CD4-positive, alpha-beta T cell treated with Interferon gamma for 1 hour (primary cell): ENCODE measurements around the gene ESRRA.

Source experiments
- DNase-seq: peaks from one replicate; pipeline ENCODE4 v3.0.0-alpha.2; 2020

The ESRRA gene

GRCh38 chr11:64305075-64305690 lies at the start of gene ESRRA:
TSS of gene ESRRA (plus strand) at chr11:64305524. CDS start at chr11:64307180, 1,656 bp downstream.
- DNase-seq = peak; percentile 99

DNA sequence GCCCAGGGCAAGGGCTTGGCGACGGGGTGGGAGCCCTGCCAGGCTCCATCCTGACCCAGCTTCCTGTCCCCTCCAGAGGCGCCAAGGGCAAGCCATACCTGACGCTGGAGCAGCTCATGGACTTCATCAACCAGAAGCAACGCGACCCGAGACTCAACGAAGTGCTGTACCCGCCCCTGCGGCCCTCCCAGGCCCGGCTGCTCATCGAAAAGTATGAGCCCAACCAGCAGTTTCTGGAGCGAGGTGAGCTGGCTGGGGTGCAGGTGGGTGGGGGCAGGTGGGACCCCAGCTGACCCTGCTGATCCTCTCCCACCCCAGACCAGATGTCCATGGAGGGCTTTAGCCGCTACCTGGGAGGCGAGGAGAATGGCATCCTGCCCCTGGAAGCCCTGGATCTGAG lies 49.0 kb upstream of the ESRRA start:
- DNase-seq = no peak

DNA sequence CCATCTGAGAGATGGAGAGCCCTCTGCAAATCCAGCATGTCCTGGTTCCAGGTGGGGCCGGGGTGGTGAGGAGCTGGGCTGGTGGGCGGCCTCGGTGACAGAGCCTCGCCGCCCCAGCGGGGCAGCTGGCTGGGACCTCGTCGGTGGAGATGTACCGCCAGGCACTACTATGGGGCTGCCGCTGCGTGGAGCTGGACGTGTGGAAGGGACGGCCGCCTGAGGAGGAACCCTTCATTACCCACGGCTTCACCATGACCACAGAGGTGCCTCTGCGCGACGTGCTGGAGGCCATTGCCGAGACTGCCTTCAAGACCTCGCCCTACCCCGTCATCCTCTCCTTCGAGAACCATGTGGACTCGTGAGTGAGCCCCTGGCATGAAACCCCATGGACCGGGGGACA lies 47.0 kb upstream of the ESRRA start:
- no peak for DNase-seq

DNA sequence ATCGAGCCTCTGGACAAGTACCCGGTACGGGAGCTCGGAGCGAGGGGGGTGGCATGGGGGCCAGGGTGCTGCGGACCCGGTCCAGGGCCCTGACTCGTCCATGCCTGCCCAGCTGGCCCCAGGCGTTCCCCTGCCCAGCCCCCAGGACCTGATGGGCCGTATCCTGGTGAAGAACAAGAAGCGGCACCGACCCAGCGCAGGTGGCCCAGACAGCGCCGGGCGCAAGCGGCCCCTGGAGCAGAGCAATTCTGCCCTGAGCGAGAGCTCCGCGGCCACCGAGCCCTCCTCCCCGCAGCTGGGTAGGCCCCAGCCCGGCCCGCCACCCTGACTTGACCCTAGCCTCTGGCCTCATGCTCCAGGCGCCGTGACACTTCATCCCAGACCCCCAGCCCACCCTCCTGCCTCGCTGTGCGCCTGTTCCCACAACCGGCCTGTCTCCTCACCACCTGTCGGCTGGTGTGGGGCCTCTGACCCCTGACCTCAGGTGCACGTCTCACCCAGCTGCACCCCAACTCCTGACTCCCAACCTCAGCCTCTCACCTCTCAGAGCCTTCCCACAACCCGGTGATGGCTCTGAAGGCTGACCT lies 46.3 kb upstream of the ESRRA start:
- DNase-seq = no peak

- DNase-seq = no peak
Measured at GRCh38 chr11:64259533-64260067, 45.7 kb upstream of the ESRRA start.

DNA sequence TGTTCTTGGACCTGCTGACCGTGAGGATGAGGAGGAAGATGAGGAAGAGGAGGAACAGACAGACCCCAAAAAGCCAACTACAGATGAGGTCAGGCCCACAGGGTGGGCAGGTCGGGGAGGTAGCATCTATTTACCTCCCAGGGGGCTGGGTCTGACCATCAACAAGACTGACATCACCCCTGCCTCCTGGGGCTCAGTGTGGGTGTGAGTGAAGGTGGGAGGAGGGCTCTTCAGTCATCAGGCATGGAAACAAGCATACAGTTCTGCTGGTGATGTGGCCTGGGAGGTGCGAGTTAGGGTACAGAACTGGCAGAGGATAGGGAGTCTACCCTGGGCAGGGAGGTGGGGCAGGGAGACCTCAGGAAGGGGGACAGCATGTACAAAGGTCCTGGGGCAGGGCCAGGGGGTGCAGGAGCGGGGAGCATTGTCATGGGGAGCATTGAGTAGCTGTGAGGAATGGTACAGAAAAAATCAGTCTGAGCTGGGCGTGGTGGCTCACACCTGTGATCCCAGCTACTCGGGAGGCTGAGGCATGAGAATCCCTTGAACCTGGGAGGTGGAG lies 45.1 kb upstream of the ESRRA start:
- DNase-seq = no peak

DNA sequence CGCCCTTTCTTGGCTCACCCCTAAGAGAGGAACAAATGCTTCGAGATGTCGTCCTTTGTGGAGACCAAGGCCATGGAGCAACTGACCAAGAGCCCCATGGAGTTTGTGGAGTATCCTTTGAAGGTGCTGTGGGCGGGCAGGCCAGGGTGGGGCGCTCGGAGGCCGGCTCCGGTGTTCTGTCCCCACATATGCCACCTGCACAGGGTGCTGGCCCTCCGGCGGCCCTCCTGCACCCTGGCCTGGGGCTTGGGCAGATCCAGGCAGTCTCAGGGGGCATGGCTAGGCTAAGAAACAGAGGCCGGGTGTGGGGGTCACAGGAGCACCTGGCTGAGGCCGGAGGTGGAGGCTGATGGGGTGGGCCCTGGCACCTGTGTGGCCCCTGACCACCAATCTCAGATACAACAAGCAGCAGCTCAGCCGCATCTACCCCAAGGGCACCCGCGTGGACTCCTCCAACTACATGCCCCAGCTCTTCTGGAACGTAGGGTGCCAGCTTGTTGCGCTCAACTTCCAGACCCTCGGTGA lies 43.7 kb upstream of the ESRRA start:
- DNase-seq = no peak

GRCh38 chr11:64262271-64263002 lies 42.9 kb upstream of the ESRRA start:
- no peak for DNase-seq

GRCh38 chr11:64263021-64263946 lies 42.0 kb upstream of the ESRRA start:
- no peak for DNase-seq

- no peak for DNase-seq
Measured at GRCh38 chr11:64263947-64264317, 41.4 kb upstream of the ESRRA start.

DNA sequence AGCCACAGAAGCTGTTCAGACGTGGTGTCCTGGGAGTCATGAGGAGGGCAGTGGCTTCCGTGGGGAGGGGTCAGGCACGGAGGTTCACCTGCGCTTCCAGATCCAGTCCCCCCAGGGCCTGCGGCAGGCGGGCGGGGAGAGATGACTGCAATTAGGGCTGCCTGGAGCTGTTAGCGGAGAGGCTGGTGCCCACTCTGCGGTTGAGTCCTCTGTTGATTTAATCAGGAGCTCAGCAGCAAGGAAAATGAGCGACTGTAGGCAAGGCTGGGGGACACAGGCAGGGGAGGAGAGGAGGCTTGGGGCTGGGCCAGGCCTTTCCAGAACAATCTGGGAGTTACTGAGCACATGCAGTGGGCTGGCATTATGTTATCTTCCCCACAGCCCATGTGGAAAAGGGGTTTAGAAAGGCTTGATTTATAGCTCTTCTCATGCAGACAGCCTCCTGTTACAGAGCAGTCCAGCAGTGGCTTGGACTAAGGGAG lies 40.9 kb upstream of the ESRRA start:
- no peak for DNase-seq

DNA sequence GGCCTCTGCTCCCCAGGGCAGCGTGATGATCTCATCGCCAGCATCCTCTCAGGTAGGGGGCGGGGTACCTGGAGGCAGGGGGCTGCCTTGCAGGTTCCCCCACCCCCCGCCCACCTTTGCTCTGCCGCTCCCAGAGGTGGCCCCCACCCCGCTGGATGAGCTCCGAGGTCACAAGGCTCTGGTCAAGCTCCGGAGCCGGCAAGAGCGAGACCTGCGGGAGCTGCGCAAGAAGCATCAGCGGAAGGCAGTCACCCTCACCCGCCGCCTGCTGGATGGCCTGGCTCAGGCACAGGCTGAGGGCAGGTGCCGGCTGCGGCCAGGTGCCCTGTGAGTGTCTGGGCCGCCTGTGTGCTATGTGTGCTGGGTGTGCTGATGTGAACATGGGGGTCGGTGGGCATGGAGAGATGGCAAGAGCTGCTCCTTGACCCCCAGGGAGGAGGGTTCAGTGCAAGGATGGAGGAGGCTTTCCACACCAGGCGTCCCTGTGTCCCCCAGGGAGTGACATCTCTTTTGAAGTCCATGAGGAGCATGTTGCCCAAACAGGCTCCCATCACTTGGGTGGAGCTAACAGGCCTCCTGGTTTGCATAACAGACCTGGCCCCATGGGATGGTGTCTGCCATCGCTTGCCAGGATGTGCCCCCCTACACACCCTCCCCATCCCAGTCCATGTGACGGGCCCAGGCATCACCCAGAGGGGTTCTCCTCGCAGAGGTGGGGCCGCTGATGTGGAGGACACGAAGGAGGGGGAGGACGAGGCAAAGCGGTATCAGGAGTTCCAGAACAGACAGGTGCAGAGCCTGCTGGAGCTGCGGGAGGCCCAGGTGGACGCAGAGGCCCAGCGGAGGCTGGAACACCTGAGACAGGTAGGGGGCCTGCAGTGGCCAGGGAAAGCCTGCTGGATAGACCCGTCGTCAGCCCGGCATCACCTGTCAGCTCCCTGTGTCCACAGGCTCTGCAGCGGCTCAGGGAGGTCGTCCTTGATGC lies 39.9 kb upstream of the ESRRA start:
- no peak for DNase-seq

DNA sequence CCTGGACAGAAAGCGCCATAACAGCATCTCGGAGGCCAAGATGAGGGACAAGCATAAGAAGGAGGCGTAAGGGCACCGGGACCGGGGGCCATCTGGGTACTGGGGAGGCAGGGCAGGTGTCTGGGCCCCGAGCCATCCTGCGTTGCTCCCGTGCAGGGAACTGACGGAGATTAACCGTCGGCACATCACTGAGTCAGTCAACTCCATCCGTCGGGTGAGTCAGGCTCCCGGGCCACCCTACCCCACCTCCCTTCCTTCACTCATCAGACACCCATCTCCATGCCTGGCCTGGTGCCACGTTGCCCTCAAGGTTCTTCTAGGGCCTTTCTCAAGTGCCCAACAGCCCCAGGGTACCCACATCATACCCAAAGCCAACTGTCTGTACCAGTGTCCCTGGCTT lies 39.0 kb upstream of the ESRRA start:
- no peak for DNase-seq

DNA sequence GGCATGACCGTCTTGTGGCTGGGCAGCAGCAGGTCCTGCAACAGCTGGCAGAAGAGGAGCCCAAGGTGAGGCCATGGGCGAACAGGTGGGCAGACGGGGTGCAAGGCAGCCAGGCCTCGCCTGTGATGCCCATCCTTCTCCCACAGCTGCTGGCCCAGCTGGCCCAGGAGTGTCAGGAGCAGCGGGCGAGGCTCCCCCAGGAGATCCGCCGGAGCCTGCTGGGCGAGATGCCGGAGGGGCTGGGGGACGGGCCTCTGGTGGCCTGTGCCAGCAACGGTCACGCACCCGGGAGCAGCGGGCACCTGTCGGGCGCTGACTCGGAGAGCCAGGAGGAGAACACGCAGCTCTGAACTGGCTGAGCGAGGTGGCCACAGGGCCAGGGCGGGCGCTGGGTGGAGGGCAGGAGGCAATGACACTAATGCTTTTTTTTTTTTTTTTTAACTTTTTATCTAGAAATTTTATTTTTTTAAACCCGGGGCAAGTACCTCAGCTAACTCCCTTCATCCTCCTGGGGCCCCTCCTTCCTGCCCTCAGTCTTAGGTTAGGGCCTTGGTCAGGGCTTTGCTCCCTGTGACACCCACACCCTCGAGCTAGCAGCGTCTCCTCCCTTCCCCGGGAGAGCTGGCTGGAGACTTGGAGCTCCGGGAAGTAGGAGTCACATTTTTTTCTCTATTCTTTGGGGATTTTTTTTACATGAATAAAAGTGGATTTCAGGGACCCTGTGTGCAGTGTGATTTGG lies 37.9 kb upstream of the ESRRA start:
- no peak for DNase-seq

GRCh38 chr11:64268025-64268892 lies 37.1 kb upstream of the ESRRA start:
- DNase-seq = no peak

- DNase-seq = peak; percentile 48
Measured at GRCh38 chr11:64268893-64269539, 36.3 kb upstream of the ESRRA start.

DNA sequence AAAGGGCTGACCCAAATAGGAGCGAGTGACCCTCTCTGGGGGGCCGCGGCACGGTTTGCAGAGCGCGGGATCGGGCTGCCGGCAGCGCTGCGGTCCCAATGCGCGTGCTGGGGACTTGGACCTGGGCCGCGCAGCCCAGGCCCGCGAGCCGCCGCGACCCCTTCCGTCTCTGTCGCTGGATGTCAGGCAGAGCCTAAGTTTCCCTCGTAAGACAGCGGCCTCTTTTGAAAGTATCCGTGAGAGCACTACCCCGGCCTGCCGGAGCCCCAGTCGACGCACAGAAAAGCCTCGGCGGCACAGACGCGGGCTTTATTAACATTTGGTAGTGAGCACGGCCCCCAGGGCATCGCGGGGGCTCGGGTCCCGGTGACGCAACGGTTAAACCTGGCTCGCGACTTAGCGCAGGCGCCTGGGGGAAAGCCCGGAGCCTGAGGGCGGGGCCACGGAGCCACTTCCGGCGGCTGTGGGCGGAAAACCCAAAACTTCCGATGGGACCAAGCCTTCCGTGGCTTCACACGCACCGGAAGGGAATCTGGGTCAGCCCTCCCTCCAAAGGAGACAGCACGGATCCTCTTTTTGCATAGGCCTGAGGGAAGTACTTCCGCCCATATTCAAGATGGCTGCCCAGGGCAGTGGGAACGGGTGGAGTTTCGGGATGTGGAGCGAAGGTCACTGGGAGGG lies 35.6 kb upstream of the ESRRA start:
- DNase-seq = peak; percentile 97
